ENCODE measurements around the gene KRT28.

- no peak for TF ChIP-seq CTCF (optimal IDR thresholded peaks at IDR 0.05 in 1 of 3, IDR thresholded peaks at IDR 0.05 in 1 of 3, conservative IDR thresholded peaks at IDR 0.05 in 1 of 3; ENCODE audit: extremely low read depth in 1 of 3, insufficient read depth in 2 of 3, low read length in 3 of 3)
- TF ChIP-seq EZH2 (IDR thresholded peaks at IDR 0.05; ENCODE audit: low read length): no peak
Observed at GRCh38 chr17:40839194-40839593, 39.4 kb upstream of the KRT28 start.

All from keratinocyte (primary cell).